ENCODE data around the gene MAMDC4.

DNA sequence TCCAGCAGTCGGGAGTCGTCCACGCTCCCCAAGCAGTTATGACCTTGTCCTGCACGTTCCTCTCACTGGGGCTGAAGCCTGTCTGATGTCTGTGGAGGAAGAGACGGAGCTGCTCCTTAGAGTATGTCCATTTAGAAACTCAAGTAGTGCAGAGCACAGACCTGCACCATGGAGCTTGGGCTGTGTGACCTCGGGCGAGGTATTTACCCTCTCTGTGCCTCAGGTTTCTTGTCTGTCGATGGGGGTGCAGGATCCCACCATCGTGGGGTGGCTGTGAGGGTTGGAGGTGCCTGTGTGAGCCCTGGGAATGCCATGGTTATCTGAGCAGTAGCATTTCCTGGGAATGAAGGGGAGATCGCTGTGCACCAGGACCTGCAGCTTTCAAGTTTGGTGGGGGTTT, 48.4 kb downstream of the MAMDC4 start:
- no peak for TF ChIP-seq EP300 (IDR thresholded peaks at IDR 0.05)
- no peak for TF ChIP-seq POLR2A (IDR thresholded peaks at IDR 0.05)

All from gastroesophageal sphincter (tissue), 2 donors.